HCT116 (cell line): Measurements from ENCODE around the gene ANHX. TPM values are rescaled to one million over a fixed set of nuclear protein-coding genes. Genes with fewer than 3 reads are reported as not detected.
"Not testable (repeated sequence)": the region's sequence is repeated elsewhere in the genome, so short reads cannot be mapped to it uniquely, and the experiment has no call there.

ENCODE experiments used
- ATAC-seq: fragments of 200-7000 bp; cut with Tn5 transposase; 2 replicates; pipeline ENCODE4 v1.9.1; 2020; ENCODE audit warnings: mild to moderate bottlenecking, moderate library complexity
- BruUV-seq: library from RNA; stranded (reverse); fragments of 400-500 nt; replicated peaks from 2 replicates; lab custom pipeline; 2021; lab: Mats Ljungman, UMichigan
- CTCF ChIA-PET: fragments of 300-600 bp; sonication (Branson Sonifier 250); formaldehyde crosslinking; loops from one replicate; lab custom pipeline; 2021; ENCODE audit warnings: antibody characterized with exemption; lab: Charles Lee
- POLR2A ChIA-PET: fragments of 300-600, 350-600 bp; sonication (Branson Sonifier 250); formaldehyde crosslinking; loops from one replicate; lab custom pipeline; 2021; ENCODE audit warnings: antibody characterized with exemption; lab: Charles Lee
- RAD21 ChIA-PET, 2 experiments: fragments of 300-600 bp; sonication (Branson Sonifier 250); formaldehyde crosslinking; loops; one replicate each; lab custom pipeline; 2023; ENCODE audit warnings: low total read pairs in 2 of 2; ENCODE audit not compliant: uncharacterized antibody in 2 of 2, unreplicated experiment in 2 of 2, low non-redundant PET in 1 of 2; lab: Charles Lee
- DNase-seq: peaks from one replicate; pipeline ENCODE4 v3.0.0-alpha.2; 2010; ENCODE audit warnings: low read depth, low spot score
- H2AFZ ChIP-seq: fragments of 200-600 bp; shearing (Covaris generic), sonication (generic); 2 replicates; pipeline ENCODE4 v1.6.1; 2017; ENCODE audit warnings: low read depth, mixed run types, mixed read lengths, antibody characterized with exemption, low read length; ENCODE audit not compliant: poor library complexity, severe bottlenecking
- H3K27ac ChIP-seq: 2 replicates; pipeline ENCODE4 v1.5.1; 2012; ENCODE audit warnings: low read depth, low read length
- H3K27me3 ChIP-seq: fragments of 200-600 bp; sonication (generic); 2 replicates; pipeline ENCODE4 v1.6.1; 2016; ENCODE audit warnings: mixed run types, low read length, mixed read lengths; ENCODE audit not compliant: insufficient read depth
- H3K36me3 ChIP-seq, 2 experiments: fragments of 200-500 bp in 1 of 2; fragments of 200-600 bp in 1 of 2; sonication (Bioruptor generic) in 1 of 2; sonication (generic) in 1 of 2; 2 replicates each; pipeline versions ENCODE4 v1.5.1 to v1.6.1; 2014 to 2016; ENCODE audit warnings: low read length in 2 of 2, inconsistent platforms in 1 of 2, mixed read lengths in 1 of 2, mixed run types in 1 of 2; ENCODE audit not compliant: insufficient read depth in 2 of 2, control insufficient read depth in 1 of 2
- H3K4me1 ChIP-seq, 2 experiments: fragments of 200-600 bp in 1 of 2; sonication (generic) in 1 of 2; 2 replicates each; pipeline versions ENCODE4 v1.5.1 to v1.6.1; 2012 to 2017; ENCODE audit warnings: low read length in 2 of 2, inconsistent platforms in 1 of 2, mild to moderate bottlenecking in 1 of 2, mixed read lengths in 1 of 2, mixed run types in 1 of 2, moderate library complexity in 1 of 2; ENCODE audit not compliant: insufficient read depth in 2 of 2, control insufficient read depth in 1 of 2
- H3K4me2 ChIP-seq: fragments of 200-600 bp; sonication (generic); 2 replicates; pipeline ENCODE4 v1.6.1; 2017; ENCODE audit warnings: mixed run types, low read length, mixed read lengths
- H3K4me3 ChIP-seq, 2 experiments: fragments of 200-600 bp in 1 of 2; sonication (generic) in 1 of 2; replicated peaks in 1 of 2; 2 replicates each; pipeline ENCODE4 v1.5.1; 2011 to 2016; ENCODE audit warnings: low read length in 2 of 2, control low read depth in 1 of 2, low read depth in 1 of 2, mild to moderate bottlenecking in 1 of 2, mixed read lengths in 1 of 2, mixed run types in 1 of 2
- H3K79me2 ChIP-seq: fragments of 200-600 bp; sonication (generic); 2 replicates; pipeline ENCODE4 v1.6.1; 2017; ENCODE audit warnings: mild to moderate bottlenecking, mixed run types, low read length, moderate library complexity, mixed read lengths; ENCODE audit not compliant: insufficient read depth
- H3K9ac ChIP-seq: fragments of 200-600 bp; sonication (generic); 2 replicates; pipeline ENCODE4 v1.6.1; 2016; ENCODE audit warnings: low read length, mixed read lengths
- H3K9me2 ChIP-seq: fragments of 200-600 bp; sonication (generic), shearing (Covaris generic); 2 replicates; pipeline ENCODE4 v1.6.1; 2017; ENCODE audit warnings: mixed run types, mild to moderate bottlenecking, moderate library complexity; ENCODE audit not compliant: insufficient read depth
- H3K9me3 ChIP-seq, 2 experiments: fragments of 200-500 bp in 1 of 2; fragments of 200-600 bp in 1 of 2; sonication (Bioruptor generic) in 1 of 2; sonication (generic) in 1 of 2; 2 replicates each; pipeline ENCODE4 v1.6.1; 2014 to 2017; ENCODE audit warnings: low read length in 2 of 2, mixed read lengths in 2 of 2, inconsistent platforms in 1 of 2, low read depth in 1 of 2, mild to moderate bottlenecking in 1 of 2, mixed run types in 1 of 2, moderate library complexity in 1 of 2; ENCODE audit not compliant: control insufficient read depth in 1 of 2, insufficient read depth in 1 of 2
- H4K20me1 ChIP-seq: fragments of 200-600 bp; sonication (generic), shearing (Covaris generic); 2 replicates; pipeline ENCODE4 v1.6.1; 2017; ENCODE audit warnings: mixed run types, mild to moderate bottlenecking, moderate library complexity; ENCODE audit not compliant: insufficient read depth
- MAX ChIP-seq: IDR thresholded peaks from 2 replicates; pipeline ENCODE4 v1.6.1; 2012
- RAD21 ChIP-seq: IDR thresholded peaks from 2 replicates; pipeline ENCODE4 v1.6.1; 2012; ENCODE audit warnings: low read depth, mild to moderate bottlenecking
- SP1 ChIP-seq: IDR thresholded peaks from 2 replicates; pipeline ENCODE4 v1.6.1; 2012; ENCODE audit warnings: low read depth
- intact Hi-C: fragments of 100-400 bp; cut with micrococcal nuclease; formaldehyde crosslinking; loops from 2 replicates; pipeline ENCODE4 v1.10.0; 2022
- total RNA-seq: library from RNA; stranded (reverse); gene quantifications from one replicate; pipeline ENCODE4 v1.2.1, GENCODE V29; 2021; ENCODE audit not compliant: unreplicated experiment
- TF ChIP-seq, protein P1 (sequence below): IDR thresholded peaks from 2 replicates; pipeline ENCODE4 v1.6.1; 2011; ENCODE audit warnings: mild to moderate bottlenecking, low read length, moderate library complexity; ENCODE audit not compliant: insufficient replicate concordance; ENCODE audit errors: extremely low read depth

ANHX gene
- total RNA-seq, 1 experiment from 2014 or later = not detected

- TF ChIP-seq SP1 (no peak), MAX (no peak), RAD21 (no peak)
- TF ChIP-seq, protein P1, sequence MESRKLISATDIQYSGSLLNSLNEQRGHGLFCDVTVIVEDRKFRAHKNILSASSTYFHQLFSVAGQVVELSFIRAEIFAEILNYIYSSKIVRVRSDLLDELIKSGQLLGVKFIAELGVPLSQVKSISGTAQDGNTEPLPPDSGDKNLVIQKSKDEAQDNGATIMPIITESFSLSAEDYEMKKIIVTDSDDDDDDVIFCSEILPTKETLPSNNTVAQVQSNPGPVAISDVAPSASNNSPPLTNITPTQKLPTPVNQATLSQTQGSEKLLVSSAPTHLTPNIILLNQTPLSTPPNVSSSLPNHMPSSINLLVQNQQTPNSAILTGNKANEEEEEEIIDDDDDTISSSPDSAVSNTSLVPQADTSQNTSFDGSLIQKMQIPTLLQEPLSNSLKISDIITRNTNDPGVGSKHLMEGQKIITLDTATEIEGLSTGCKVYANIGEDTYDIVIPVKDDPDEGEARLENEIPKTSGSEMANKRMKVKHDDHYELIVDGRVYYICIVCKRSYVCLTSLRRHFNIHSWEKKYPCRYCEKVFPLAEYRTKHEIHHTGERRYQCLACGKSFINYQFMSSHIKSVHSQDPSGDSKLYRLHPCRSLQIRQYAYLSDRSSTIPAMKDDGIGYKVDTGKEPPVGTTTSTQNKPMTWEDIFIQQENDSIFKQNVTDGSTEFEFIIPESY = no peak
- no peak overlapping the region for H3K4me3 ChIP-seq
- ChIA-PET CTCF (no interaction called here), RAD21 (no interaction called here), POLR2A (no interaction called here)
- H3K9me2 ChIP-seq = no peaks in the 10 kb centered on the region
- DNase-seq = no peak
- H2AFZ ChIP-seq = no peak overlapping the region
- BruUV-seq = no TSS peak
- H3K27me3 ChIP-seq = no peaks in the 10 kb centered on the region
- peaks cover 0 to 5% of the 10 kb centered on the region in 2 experiments; a peak in 1 of 4 replicates for H3K9me3 ChIP-seq
- H4K20me1 ChIP-seq = no peaks in the 10 kb centered on the region
- no peak overlapping the region for H3K9ac ChIP-seq
- intact Hi-C loops = no loop called here
- H3K4me1 ChIP-seq = no peaks in the 10 kb centered on the region
- ATAC-seq = no peak
- no peak overlapping the region for H3K4me2 ChIP-seq
- H3K27ac ChIP-seq = no peak overlapping the region
- H3K36me3 ChIP-seq = no peaks in the 10 kb centered on the region
- H3K79me2 ChIP-seq = no peaks in the 10 kb centered on the region
These were observed 20.6 kb upstream of the ANHX start for GRCh38 chr12:133256321-133256720.

- H3K27ac ChIP-seq, CTCF ChIA-PET, H3K9me2 ChIP-seq, H3K9ac ChIP-seq, H3K9me3 ChIP-seq, H3K79me2 ChIP-seq, intact Hi-C loops, POLR2A ChIA-PET, DNase-seq, RAD21 ChIA-PET, H3K4me1 ChIP-seq, H4K20me1 ChIP-seq, H3K36me3 ChIP-seq, H3K27me3 ChIP-seq, H3K4me2 ChIP-seq, ATAC-seq, H2AFZ ChIP-seq, BruUV-seq, H3K4me3 ChIP-seq: not testable (repeated sequence)
These were observed 20.2 kb upstream of the ANHX start for GRCh38 chr12:133255833-133256232.
